GM12891 (cell line): ENCODE measurements around the gene INSR.

Experiments
- PAX5 ChIP-seq: IDR thresholded peaks from 2 replicates; pipeline ENCODE4 v1.6.1; 2011; ENCODE audit warnings: low read length, moderate library complexity, mild to moderate bottlenecking; ENCODE audit not compliant: insufficient read depth, severe bottlenecking
- POLR2A ChIP-seq: IDR thresholded peaks from 2 replicates; pipeline ENCODE4 v1.6.1; 2011; ENCODE audit warnings: low read depth, low read length, control low read depth
- POLR2AphosphoS5 ChIP-seq: IDR thresholded peaks from 2 replicates; pipeline ENCODE4 v1.6.1; 2011; ENCODE audit warnings: low read depth, low read length, control low read depth
- POU2F2 ChIP-seq: IDR thresholded peaks from 2 replicates; pipeline ENCODE4 v1.6.1; 2011; ENCODE audit warnings: low read depth, mild to moderate bottlenecking, control low read depth, low read length, moderate library complexity
- SPI1 ChIP-seq: IDR thresholded peaks from 2 replicates; pipeline ENCODE4 v1.6.1; 2011; ENCODE audit warnings: low read depth, low read length, control low read depth
- TAF1 ChIP-seq: IDR thresholded peaks from 2 replicates; pipeline ENCODE4 v1.6.1; 2011; ENCODE audit warnings: low read depth, low read length, control low read depth

GRCh38 chr19:7161292-7161691, 132.9 kb downstream of the INSR start:
- TF ChIP-seq TAF1, result no peak
- TF ChIP-seq POLR2A, result no peak
- no peak for TF ChIP-seq POLR2AphosphoS5
- no peak for TF ChIP-seq SPI1
- TF ChIP-seq PAX5, result no peak
- no peak for TF ChIP-seq POU2F2
